Endothelial cell of umbilical vein (primary cell): ENCODE data around the gene TMEM204. TPM values are rescaled to one million over a fixed set of nuclear protein-coding genes. Genes with fewer than 3 reads are reported as not detected.

Source experiments
- BruUV-seq: library from RNA; stranded (reverse); fragments of 400-500 nt; replicated peaks from 2 replicates; lab custom pipeline; 2021; lab: Mats Ljungman, UMichigan
- CTCF ChIA-PET: fragments of 300-600, 350-600 bp; sonication (Branson Sonifier 250); formaldehyde crosslinking; loops from one replicate; lab custom pipeline; 2021; ENCODE audit warnings: antibody characterized with exemption, inconsistent platforms; lab: Charles Lee
- POLR2A ChIA-PET: fragments of 300-600, 350-600 bp; sonication (Branson Sonifier 250); formaldehyde crosslinking; loops from one replicate; lab custom pipeline; 2021; ENCODE audit warnings: antibody characterized with exemption, inconsistent platforms; lab: Charles Lee
- DNase-seq: peaks from one replicate; pipeline ENCODE4 v3.0.0-alpha.2; 2011; ENCODE audit warnings: low read depth, low spot score
- FAIRE-seq: peaks from 2 replicates; lab custom pipeline; 2011; peaks lifted over from hg19 to GRCh38; lab: Jason Lieb, UNC
- H2AFZ ChIP-seq: 2 replicates; pipeline ENCODE4 v1.6.0; 2012; ENCODE audit warnings: low read depth, low read length, control low read depth, inconsistent platforms
- H3K27ac ChIP-seq: 2 replicates; pipeline ENCODE4 v1.5.1; 2011; ENCODE audit warnings: low read depth, mild to moderate bottlenecking, control low read depth, low read length, moderate library complexity; ENCODE audit not compliant: insufficient read depth
- H3K27me3 ChIP-seq, 2 experiments: 2 replicates each; pipeline versions ENCODE4 v1.6.0 to v1.6.1; 2011; ENCODE audit warnings: low read length in 2 of 2, mixed read lengths in 1 of 2; ENCODE audit not compliant: control insufficient read depth in 2 of 2, insufficient read depth in 2 of 2
- H3K36me3 ChIP-seq, 2 experiments: 2 replicates in 1 of 2; 3 replicates in 1 of 2; pipeline ENCODE4 v1.5.1; 2011; ENCODE audit warnings: low read length in 2 of 2, mild to moderate bottlenecking in 1 of 2, moderate library complexity in 1 of 2; ENCODE audit not compliant: control insufficient read depth in 2 of 2, insufficient read depth in 2 of 2; ENCODE audit errors: extremely low read depth in 1 of 2
- H3K4me1 ChIP-seq: 3 replicates; pipeline ENCODE4 v1.5.1; 2011; ENCODE audit warnings: mild to moderate bottlenecking, low read length; ENCODE audit not compliant: control insufficient read depth, insufficient read depth; ENCODE audit errors: extremely low read depth
- H3K4me2 ChIP-seq: 2 replicates; pipeline ENCODE4 v1.6.1; 2011; ENCODE audit warnings: low read length, control low read depth, mixed read lengths; ENCODE audit not compliant: insufficient read depth
- H3K4me3 ChIP-seq, 3 experiments: fragments of 200-600 bp in 1 of 3; sonication (generic), shearing (Covaris generic) in 1 of 3; replicated peaks in 1 of 3; 2 replicates each; pipeline ENCODE4 v1.5.1; 2011 to 2016; ENCODE audit warnings: control low read depth in 3 of 3, low read length in 3 of 3, mild to moderate bottlenecking in 2 of 3, inconsistent platforms in 1 of 3, low read depth in 1 of 3, moderate library complexity in 1 of 3; ENCODE audit not compliant: insufficient read depth in 1 of 3
- H3K79me2 ChIP-seq: 2 replicates; pipeline ENCODE4 v1.6.0; 2012; ENCODE audit warnings: low read length, inconsistent platforms; ENCODE audit not compliant: control insufficient read depth, insufficient read depth
- H3K9ac ChIP-seq: replicated peaks from 2 replicates; pipeline ENCODE3; 2011; ENCODE audit warnings: low read length, control low read depth; ENCODE audit not compliant: insufficient read depth; ENCODE audit errors: extremely low read depth
- H3K9me1 ChIP-seq: replicated peaks from 3 replicates; pipeline ENCODE4 v1.6.0; 2011; ENCODE audit warnings: mild to moderate bottlenecking, low read length; ENCODE audit not compliant: control insufficient read depth, insufficient read depth; ENCODE audit errors: extremely low read depth
- H3K9me3 ChIP-seq: replicated peaks from 2 replicates; pipeline ENCODE4 v1.5.1; 2012; ENCODE audit warnings: low read length, inconsistent platforms; ENCODE audit not compliant: control insufficient read depth, insufficient read depth
- H4K20me1 ChIP-seq: replicated peaks from 2 replicates; pipeline ENCODE3; 2011; ENCODE audit warnings: mild to moderate bottlenecking, low read length; ENCODE audit not compliant: control insufficient read depth, insufficient read depth; ENCODE audit errors: extremely low read depth
- CTCF ChIP-seq, 2 donors: IDR thresholded peaks; 1 replicate in 1 of 2; 2 replicates in 1 of 2; pipeline ENCODE4 v1.5.1; 2011; ENCODE audit warnings: low read length in 2 of 2, mild to moderate bottlenecking in 2 of 2, moderate library complexity in 2 of 2, control low read depth in 1 of 2, inconsistent platforms in 1 of 2, low read depth in 1 of 2; ENCODE audit not compliant: insufficient read depth in 1 of 2; ENCODE audit errors: extremely low read depth in 1 of 2
- EZH2 ChIP-seq: IDR thresholded peaks from 2 replicates; pipeline ENCODE4 v1.6.1; 2012; ENCODE audit warnings: borderline replicate concordance, low read depth, mild to moderate bottlenecking, moderate library complexity, low read length, inconsistent platforms; ENCODE audit not compliant: severe bottlenecking
- FOS ChIP-seq: IDR thresholded peaks from 2 replicates; pipeline ENCODE4 v1.6.1; 2011; ENCODE audit warnings: mild to moderate bottlenecking, low read length, moderate library complexity, borderline replicate concordance; ENCODE audit not compliant: insufficient read depth
- GATA2 ChIP-seq: IDR thresholded peaks from 2 replicates; pipeline ENCODE4 v1.7.0; 2011; ENCODE audit warnings: low read depth, mild to moderate bottlenecking, moderate library complexity, mixed read lengths, low read length; ENCODE audit not compliant: insufficient read length, insufficient read depth
- JUN ChIP-seq: IDR thresholded peaks from 2 replicates; pipeline ENCODE4 v1.6.1; 2011; ENCODE audit warnings: borderline replicate concordance, low read depth; ENCODE audit not compliant: insufficient read length, insufficient read depth
- MAX ChIP-seq: IDR thresholded peaks from 2 replicates; pipeline ENCODE4 v1.6.1; 2011; ENCODE audit not compliant: insufficient read depth, insufficient read length
- MYC ChIP-seq: IDR thresholded peaks from one replicate; pipeline ENCODE4 v1.6.1; 2011; ENCODE audit warnings: mild to moderate bottlenecking, low read depth, low read length
- POLR2A ChIP-seq: IDR thresholded peaks from 2 replicates; pipeline ENCODE4 v1.6.1; 2012; ENCODE audit warnings: low read depth, mild to moderate bottlenecking, control low read depth, low read length
- POLR2AphosphoS5 ChIP-seq: IDR thresholded peaks from 2 replicates; pipeline ENCODE4 v1.6.1; 2012; ENCODE audit warnings: low read depth, mild to moderate bottlenecking, control low read depth, low read length, moderate library complexity; ENCODE audit not compliant: insufficient read depth
- dilution Hi-C: fragments of 300-500 bp; cut with MboI; formaldehyde crosslinking; loops from one replicate; pipeline ENCODE4 v1.15.0; 2019; ENCODE audit warnings: low sequenced_read_pairs; ENCODE audit not compliant: extremely low pct_ligation_motif_present
- intact Hi-C: fragments of 100-400 bp; cut with micrococcal nuclease; formaldehyde crosslinking; loops from one replicate; pipeline ENCODE4 v1.10.0; 2022
- polyA plus RNA-seq, 4 experiments: library from polyadenylated mRNA; depleted of rRNA in 3 of 4; stranded (reverse) in 3 of 4; unstranded in 1 of 4; fragments of >200 nt; gene quantifications; 2 replicates each; pipeline versions ENCODE4 v1.2.1 to v1.2.3, GENCODE V29; 2011 to 2012; ENCODE audit warnings: missing spikeins in 1 of 4
- total RNA-seq: library from RNA; stranded (reverse); gene quantifications from 2 replicates; pipeline ENCODE4 v1.2.3, GENCODE V29; 2021

TMEM204 gene
- total and polyA plus RNA-seq, 2 donors (not counting 3 experiments of a cell fraction or from before 2014, with no cell fraction given): 32.5 to 50.7 TPM

- CTCF ChIA-PET: no interaction called here
- Histone ChIP-seq H3K9ac (no peak overlapping the region), H3K79me2 (no peaks in the 10 kb centered on the region), H3K4me3 (no peak overlapping the region), H3K9me3 (no peaks in the 10 kb centered on the region), H3K9me1 (no peaks in the 10 kb centered on the region), H4K20me1 (no peaks in the 10 kb centered on the region), H3K4me1 (no peaks in the 10 kb centered on the region), H3K36me3 (peaks cover 0 to 19% of the 10 kb centered on the region in 2 experiments), H3K4me2 (no peak overlapping the region), H3K27ac (no peak overlapping the region), H3K27me3 (no peaks in the 10 kb centered on the region), H2AFZ (no peak overlapping the region)
- DNase-seq (no peak), FAIRE-seq (no peak)
- POLR2A ChIA-PET: no interaction called here
- TF ChIP-seq GATA2 (no peak), MAX (no peak), POLR2AphosphoS5 (no peak), POLR2A (no peak), MYC (no peak), EZH2 (no peak), CTCF (IDR thresholded peaks at IDR 0.05; ENCODE audit: extremely low read depth in 1 of 2, insufficient read depth in 1 of 2, low read depth in 1 of 2, low read length in 2 of 2) (no peak), FOS (no peak), JUN (no peak)
- intact Hi-C loops (no loop called here), dilution Hi-C loops (no loop called here)
- BruUV-seq: no TSS peak
Observed at GRCh38 chr16:1560153-1560552, 26.7 kb downstream of the TMEM204 start.
